Cardiac fibroblast (primary cell): ENCODE data around the gene PCDHGB1.
"Not testable (repeated sequence)": the region's sequence is repeated elsewhere in the genome, so short reads cannot be mapped to it uniquely, and the experiment has no call there.

Experiments
- DNase-seq, 2 donors: peaks; one replicate each; pipeline versions ENCODE4 v3.0.0 to v3.0.0-alpha.2; 2010; ENCODE audit warnings: low read depth in 2 of 2
- H3K4me3 ChIP-seq, 2 donors: replicated peaks in 1 of 2; 1 replicate in 1 of 2; 2 replicates in 1 of 2; pipeline ENCODE4 v1.5.1; 2011; ENCODE audit warnings: low read depth in 2 of 2, low read length in 2 of 2, mild to moderate bottlenecking in 2 of 2, moderate library complexity in 1 of 2
- TF ChIP-seq, protein P1 (sequence below): IDR thresholded peaks from one replicate; pipeline ENCODE4 v1.5.1; 2011; ENCODE audit warnings: low read depth, mild to moderate bottlenecking, low read length, inconsistent platforms

PCDHGB1 gene

GRCh38 chr5:141393267-141393666, 43.4 kb downstream of the PCDHGB1 start:
- TF ChIP-seq, protein P1, sequence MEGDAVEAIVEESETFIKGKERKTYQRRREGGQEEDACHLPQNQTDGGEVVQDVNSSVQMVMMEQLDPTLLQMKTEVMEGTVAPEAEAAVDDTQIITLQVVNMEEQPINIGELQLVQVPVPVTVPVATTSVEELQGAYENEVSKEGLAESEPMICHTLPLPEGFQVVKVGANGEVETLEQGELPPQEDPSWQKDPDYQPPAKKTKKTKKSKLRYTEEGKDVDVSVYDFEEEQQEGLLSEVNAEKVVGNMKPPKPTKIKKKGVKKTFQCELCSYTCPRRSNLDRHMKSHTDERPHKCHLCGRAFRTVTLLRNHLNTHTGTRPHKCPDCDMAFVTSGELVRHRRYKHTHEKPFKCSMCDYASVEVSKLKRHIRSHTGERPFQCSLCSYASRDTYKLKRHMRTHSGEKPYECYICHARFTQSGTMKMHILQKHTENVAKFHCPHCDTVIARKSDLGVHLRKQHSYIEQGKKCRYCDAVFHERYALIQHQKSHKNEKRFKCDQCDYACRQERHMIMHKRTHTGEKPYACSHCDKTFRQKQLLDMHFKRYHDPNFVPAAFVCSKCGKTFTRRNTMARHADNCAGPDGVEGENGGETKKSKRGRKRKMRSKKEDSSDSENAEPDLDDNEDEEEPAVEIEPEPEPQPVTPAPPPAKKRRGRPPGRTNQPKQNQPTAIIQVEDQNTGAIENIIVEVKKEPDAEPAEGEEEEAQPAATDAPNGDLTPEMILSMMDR: no peak
- DNase-seq: no peak
- H3K4me3 ChIP-seq: no peak overlapping the region

- H3K4me3 ChIP-seq, DNase-seq: not testable (repeated sequence)
Observed at GRCh38 chr5:141394401-141395187, 44.7 kb downstream of the PCDHGB1 start.

DNA sequence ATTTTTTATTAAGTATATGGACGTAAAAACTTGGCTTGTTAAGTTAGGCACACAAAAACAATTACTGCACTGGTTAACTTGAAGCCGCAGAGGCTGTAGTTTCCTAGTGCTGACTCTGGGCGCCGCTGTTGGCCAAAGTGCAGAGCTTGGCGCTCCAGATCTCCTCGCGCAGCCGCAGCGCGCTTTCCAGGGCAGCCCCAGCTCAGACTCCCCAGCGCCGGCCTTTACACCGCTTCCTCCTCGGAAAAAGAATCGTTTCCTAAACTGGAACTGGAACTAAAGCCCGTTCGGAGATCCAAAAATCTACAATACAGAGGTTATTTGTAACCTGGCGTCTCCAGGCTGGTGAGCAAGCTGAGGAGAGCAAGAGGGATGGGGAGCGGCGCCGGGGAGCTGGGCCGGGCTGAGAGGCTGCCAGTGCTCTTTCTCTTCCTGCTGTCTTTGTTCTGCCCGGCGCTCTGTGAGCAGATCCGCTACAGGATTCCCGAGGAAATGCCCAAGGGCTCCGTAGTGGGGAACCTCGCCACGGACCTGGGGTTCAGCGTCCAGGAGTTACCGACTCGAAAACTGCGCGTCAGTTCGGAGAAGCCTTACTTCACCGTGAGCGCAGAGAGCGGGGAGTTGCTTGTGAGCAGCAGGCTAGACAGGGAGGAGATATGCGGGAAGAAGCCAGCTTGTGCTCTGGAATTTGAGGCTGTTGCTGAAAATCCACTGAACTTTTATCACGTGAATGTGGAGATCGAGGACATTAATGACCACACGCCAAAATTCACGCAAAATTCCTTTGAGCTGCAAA, 48.1 kb downstream of the PCDHGB1 start, which contains the start of gene PCDHGB5:
PCDHGB5 (plus strand) TSS at position 192 of the 796 bp plus-strand sequence; CDS start at position 373, 181 bp downstream.
- peak within 1 kb of the TSS; percentile 35 to 46 for H3K4me3 ChIP-seq
- TF ChIP-seq, protein P1: peak; percentile 67
- DNase-seq: peak; percentile 75 to 77

DNA sequence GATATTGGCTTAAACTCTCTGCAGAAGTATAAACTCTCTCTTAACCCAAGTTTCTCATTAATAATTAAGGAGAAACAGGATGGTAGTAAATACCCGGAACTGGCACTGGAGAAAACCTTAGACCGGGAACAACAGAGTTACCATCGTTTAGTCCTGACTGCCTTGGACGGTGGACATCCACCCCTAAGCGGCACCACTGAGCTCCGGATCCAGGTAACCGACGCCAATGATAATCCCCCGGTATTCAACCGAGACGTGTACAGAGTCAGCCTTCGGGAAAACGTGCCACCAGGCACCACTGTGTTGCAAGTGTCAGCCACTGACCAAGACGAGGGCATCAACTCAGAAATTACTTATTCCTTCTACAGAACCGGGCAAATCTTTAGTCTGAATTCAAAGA, 48.7 kb downstream of the PCDHGB1 start:
- no peak for DNase-seq
- H3K4me3 ChIP-seq: no peak overlapping the region
- TF ChIP-seq, protein P1: no peak

GRCh38 chr5:141399555-141400258, 49.8 kb downstream of the PCDHGB1 start:
- TF ChIP-seq, protein P1: no peak
- no peak for DNase-seq
- no peak overlapping the region for H3K4me3 ChIP-seq
